Testis (tissue), 2 donors: ENCODE measurements around the gene PPP1R14B.

ENCODE experiments used
- POLR2A ChIP-seq: fragments of 450-650 bp; IDR thresholded peaks from one replicate; pipeline ENCODE4 v1.6.1; 2017; ENCODE audit warnings: antibody characterized with exemption, mild to moderate bottlenecking, moderate library complexity
- TF ChIP-seq, protein P1 (sequence below), 3 experiments: fragments of 450-650 bp in 2 of 3; fragments of 200-600 bp in 1 of 3; sonication (generic) in 1 of 3; IDR thresholded peaks; one replicate each; pipeline ENCODE4 v1.5.1; 2016 to 2019; ENCODE audit warnings: antibody characterized with exemption in 3 of 3, mild to moderate bottlenecking in 2 of 3, moderate library complexity in 1 of 3

DNA sequence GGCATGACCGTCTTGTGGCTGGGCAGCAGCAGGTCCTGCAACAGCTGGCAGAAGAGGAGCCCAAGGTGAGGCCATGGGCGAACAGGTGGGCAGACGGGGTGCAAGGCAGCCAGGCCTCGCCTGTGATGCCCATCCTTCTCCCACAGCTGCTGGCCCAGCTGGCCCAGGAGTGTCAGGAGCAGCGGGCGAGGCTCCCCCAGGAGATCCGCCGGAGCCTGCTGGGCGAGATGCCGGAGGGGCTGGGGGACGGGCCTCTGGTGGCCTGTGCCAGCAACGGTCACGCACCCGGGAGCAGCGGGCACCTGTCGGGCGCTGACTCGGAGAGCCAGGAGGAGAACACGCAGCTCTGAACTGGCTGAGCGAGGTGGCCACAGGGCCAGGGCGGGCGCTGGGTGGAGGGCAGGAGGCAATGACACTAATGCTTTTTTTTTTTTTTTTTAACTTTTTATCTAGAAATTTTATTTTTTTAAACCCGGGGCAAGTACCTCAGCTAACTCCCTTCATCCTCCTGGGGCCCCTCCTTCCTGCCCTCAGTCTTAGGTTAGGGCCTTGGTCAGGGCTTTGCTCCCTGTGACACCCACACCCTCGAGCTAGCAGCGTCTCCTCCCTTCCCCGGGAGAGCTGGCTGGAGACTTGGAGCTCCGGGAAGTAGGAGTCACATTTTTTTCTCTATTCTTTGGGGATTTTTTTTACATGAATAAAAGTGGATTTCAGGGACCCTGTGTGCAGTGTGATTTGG is 20.6 kb upstream of the PPP1R14B start:
- TF ChIP-seq, protein P1, sequence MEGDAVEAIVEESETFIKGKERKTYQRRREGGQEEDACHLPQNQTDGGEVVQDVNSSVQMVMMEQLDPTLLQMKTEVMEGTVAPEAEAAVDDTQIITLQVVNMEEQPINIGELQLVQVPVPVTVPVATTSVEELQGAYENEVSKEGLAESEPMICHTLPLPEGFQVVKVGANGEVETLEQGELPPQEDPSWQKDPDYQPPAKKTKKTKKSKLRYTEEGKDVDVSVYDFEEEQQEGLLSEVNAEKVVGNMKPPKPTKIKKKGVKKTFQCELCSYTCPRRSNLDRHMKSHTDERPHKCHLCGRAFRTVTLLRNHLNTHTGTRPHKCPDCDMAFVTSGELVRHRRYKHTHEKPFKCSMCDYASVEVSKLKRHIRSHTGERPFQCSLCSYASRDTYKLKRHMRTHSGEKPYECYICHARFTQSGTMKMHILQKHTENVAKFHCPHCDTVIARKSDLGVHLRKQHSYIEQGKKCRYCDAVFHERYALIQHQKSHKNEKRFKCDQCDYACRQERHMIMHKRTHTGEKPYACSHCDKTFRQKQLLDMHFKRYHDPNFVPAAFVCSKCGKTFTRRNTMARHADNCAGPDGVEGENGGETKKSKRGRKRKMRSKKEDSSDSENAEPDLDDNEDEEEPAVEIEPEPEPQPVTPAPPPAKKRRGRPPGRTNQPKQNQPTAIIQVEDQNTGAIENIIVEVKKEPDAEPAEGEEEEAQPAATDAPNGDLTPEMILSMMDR (IDR thresholded peaks at IDR 0.05): no peak
- no peak for TF ChIP-seq POLR2A
